ENCODE measurements around the gene LRCH1. TPM values are rescaled to one million over a fixed set of nuclear protein-coding genes. Genes with fewer than 3 reads are reported as not detected.

LRCH1 gene
- total RNA-seq, 4 donors from 2014 or later: 54.3 to 72.2 (median 57.4) TPM

- no peaks in the 10 kb centered on the region for H3K9me3 ChIP-seq
- no peaks in the 10 kb centered on the region for H3K27me3 ChIP-seq
- no peak overlapping the region for H3K4me3 ChIP-seq
- 30% methylated on average over 3 of the region's 3 CpGs for WGBS, 2 donors (ENCODE audit: low coverage in 1 of 2)
- H3K27ac ChIP-seq: peak overlapping the region in 2 of 4 donors; percentile 13 to 40
- TF ChIP-seq POLR2A (IDR thresholded peaks at IDR 0.05) (no peak), POLR2AphosphoS5 (IDR thresholded peaks at IDR 0.05) (no peak), EP300 (IDR thresholded peaks at IDR 0.05) (no peak), CTCF (IDR thresholded peaks at IDR 0.05) (no peak)
- H3K36me3 ChIP-seq: no peaks in the 10 kb centered on the region
- H3K4me1 ChIP-seq: peaks cover 19 to 96% (median 30%) of the 10 kb centered on the region in 3 donors
- no peak for ATAC-seq
Measured at GRCh38 chr13:46663206-46664037, 110.5 kb downstream of the LRCH1 start.

GRCh38 chr13:46664195-46664594, 111.2 kb downstream of the LRCH1 start:
- 87 to 90% methylated on average over 3 of the region's 3 CpGs for WGBS, 2 donors (ENCODE audit: low coverage in 1 of 2)
- Histone ChIP-seq H3K4me1 (peaks cover 19 to 100% (median 31%) of the 10 kb centered on the region in 3 donors), H3K9me3 (no peaks in the 10 kb centered on the region), H3K27me3 (no peaks in the 10 kb centered on the region), H3K4me3 (no peak overlapping the region), H3K27ac (peak overlapping the region in 2 of 4 donors; percentile 13 to 40), H3K36me3 (no peaks in the 10 kb centered on the region)
- no peak for ATAC-seq
- TF ChIP-seq POLR2AphosphoS5 (IDR thresholded peaks at IDR 0.05) (no peak), CTCF (IDR thresholded peaks at IDR 0.05) (no peak), EP300 (IDR thresholded peaks at IDR 0.05) (no peak), POLR2A (IDR thresholded peaks at IDR 0.05) (no peak)

- peak overlapping the region in 3 of 4 donors; percentile 7 to 65 (median 48) for H3K27ac ChIP-seq
- no peaks in the 10 kb centered on the region for H3K27me3 ChIP-seq
- TF ChIP-seq EP300 (IDR thresholded peaks at IDR 0.05) (no peak), POLR2AphosphoS5 (IDR thresholded peaks at IDR 0.05) (no peak), POLR2A (IDR thresholded peaks at IDR 0.05) (no peak), CTCF (IDR thresholded peaks at IDR 0.05) (no peak)
- peaks cover 16 to 90% (median 31%) of the 10 kb centered on the region in 3 donors for H3K4me1 ChIP-seq
- no peaks in the 10 kb centered on the region for H3K9me3 ChIP-seq
- H3K36me3 ChIP-seq: peaks cover 0 to 6% of the 10 kb centered on the region in 2 donors
- ATAC-seq: no peak
- H3K4me3 ChIP-seq: no peak overlapping the region
Measured at GRCh38 chr13:46665248-46665632, 112.3 kb downstream of the LRCH1 start.

GRCh38 chr13:46665633-46666482, 112.9 kb downstream of the LRCH1 start:
- WGBS, 2 donors (ENCODE audit: low coverage in 1 of 2): 31 to 46% methylated on average over 6 to 7 of the region's 7 CpGs
- Histone ChIP-seq H3K27ac (peak overlapping the region; percentile 7 to 65 (median 39)), H3K4me3 (no peak overlapping the region), H3K4me1 (peaks cover 16 to 84% (median 31%) of the 10 kb centered on the region in 3 donors), H3K27me3 (no peaks in the 10 kb centered on the region), H3K9me3 (no peaks in the 10 kb centered on the region), H3K36me3 (peaks cover 0 to 9% of the 10 kb centered on the region in 2 donors)
- no peak for TF ChIP-seq POLR2A (IDR thresholded peaks at IDR 0.05)
- TF ChIP-seq POLR2AphosphoS5 (IDR thresholded peaks at IDR 0.05): no peak
- no peak for TF ChIP-seq CTCF (IDR thresholded peaks at IDR 0.05)
- no peak for TF ChIP-seq EP300 (IDR thresholded peaks at IDR 0.05)
- no peak for ATAC-seq
